GM19467 (cell line): ENCODE data around the gene PABPC1L2A.
"Not testable (repeated sequence)": the region's sequence is repeated elsewhere in the genome, so short reads cannot be mapped to it uniquely, and the experiment has no call there.

Experiments used
- ATAC-seq: cut with Tn5 transposase; IDR thresholded peaks from one replicate; pipeline ENCODE4 v1.9.1; 2021; ENCODE audit warnings: mild to moderate bottlenecking, moderate library complexity; ENCODE audit not compliant: unreplicated experiment

PABPC1L2A gene

DNA sequence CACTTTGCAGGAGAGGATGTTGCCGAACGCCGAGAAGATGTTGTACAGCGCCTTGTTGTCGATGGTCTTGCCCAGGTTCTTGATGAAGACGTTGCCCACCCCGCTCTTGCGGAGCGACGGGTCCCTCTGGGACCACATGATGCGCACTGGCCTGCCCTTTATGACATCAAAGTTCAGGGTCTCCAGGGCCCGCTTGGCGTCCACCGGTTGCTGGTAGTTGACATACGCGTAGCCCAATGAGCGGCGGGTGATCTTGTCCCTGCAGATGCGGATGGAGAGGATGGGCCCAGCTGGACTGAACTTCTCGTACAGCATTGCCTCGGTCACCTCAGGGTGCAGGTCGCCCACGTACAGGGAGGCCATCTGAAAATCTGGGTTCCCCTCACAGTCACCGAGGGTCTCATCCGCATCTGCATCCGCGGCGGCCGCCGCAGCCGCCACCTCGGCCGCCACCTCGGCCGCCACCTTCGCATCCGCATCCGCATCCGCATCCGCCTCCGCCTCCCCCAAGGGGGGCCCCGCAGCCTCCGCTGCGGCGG lies at the start of gene PABPC1L2A:
TSS of gene PABPC1L2A (minus strand) at position 489 of the 539 bp plus-strand sequence. CDS start at position 363, 126 bp downstream.
- ATAC-seq = not testable (repeated sequence)

DNA sequence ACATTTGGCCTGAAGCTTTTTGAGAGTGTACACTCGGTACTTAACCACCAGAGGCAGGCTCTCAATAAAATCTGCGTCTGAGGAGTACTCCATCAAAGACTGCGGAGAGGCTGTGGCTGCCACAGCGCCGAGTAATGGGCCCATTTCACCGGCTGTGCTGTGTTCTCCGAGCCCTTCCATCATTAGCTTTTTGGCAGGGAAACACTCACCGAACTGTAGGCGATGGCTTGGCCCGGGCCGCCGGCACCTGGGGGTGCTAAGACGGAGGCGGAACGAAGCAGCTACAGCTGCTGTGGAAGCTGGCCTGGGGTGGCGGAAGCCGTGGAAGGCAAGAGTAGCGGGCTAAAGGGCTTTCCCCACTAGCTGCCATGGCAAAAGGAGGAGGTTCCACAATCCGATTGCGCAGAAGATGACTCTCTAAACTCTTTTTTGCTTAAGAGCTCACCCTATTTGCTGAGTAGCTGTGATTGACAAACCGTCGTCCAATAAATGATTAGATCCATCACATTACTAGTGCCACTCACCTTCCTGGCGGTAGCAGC lies 48.5 kb upstream of the PABPC1L2A start:
- no peak for ATAC-seq

DNA sequence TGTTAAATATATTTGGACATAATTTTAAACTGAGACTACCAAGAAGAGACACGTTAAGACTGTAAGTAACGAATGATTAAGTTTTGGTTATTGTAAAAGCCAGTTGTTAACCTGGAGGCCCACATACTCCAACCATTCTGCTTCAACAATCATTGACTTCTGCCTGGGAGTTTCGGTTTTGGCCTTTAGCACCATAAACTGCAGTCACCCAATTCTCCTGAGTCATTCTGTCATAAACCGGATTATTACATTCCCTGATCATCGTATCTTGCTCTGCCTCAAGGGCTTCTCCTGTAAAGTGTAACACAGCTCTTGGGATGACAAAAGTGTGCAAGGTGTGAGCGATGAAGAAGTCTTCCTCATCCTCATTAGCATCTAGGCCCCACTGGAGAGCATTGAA lies 46.9 kb upstream of the PABPC1L2A start:
- no peak for ATAC-seq

DNA sequence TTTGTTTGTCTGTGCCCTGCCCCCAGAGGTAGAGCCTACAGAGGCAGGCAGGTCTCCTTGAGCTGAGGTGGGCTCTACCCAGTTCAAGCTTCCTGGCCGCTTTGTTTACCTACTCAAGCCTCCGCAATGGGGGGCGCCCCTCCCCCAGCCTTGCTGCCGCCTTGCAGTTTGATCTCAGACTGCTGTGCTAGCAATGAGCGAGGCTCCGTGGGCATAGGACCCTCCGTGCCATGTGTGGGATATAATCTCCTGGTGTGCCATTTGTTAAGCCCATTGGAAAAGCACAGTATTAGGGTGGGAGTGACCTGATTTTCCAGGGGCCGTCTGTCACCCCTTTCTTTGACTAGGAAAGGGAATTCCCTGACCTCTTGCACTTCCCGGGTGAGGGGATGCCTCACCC lies 20.2 kb upstream of the PABPC1L2A start:
- not testable (repeated sequence) for ATAC-seq

DNA sequence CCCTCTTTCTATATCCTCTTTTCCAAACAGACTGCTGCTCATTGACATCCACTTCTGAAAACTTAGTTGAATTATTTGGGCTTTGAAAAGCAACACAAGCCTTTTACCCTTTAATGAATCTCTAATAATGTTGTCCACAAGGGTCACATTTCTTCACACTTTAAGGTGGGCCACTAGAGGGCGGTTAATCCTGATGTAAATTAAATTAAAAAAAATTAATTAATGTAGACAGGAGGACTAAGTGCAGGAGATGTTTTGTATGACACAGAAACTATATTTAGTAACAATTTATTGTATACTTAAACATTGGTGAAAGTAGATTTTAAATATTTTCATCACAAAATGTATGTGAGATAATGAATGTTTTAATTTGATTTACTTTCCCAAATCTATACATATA lies 7.5 kb upstream of the PABPC1L2A start:
- ATAC-seq = not testable (repeated sequence)

DNA sequence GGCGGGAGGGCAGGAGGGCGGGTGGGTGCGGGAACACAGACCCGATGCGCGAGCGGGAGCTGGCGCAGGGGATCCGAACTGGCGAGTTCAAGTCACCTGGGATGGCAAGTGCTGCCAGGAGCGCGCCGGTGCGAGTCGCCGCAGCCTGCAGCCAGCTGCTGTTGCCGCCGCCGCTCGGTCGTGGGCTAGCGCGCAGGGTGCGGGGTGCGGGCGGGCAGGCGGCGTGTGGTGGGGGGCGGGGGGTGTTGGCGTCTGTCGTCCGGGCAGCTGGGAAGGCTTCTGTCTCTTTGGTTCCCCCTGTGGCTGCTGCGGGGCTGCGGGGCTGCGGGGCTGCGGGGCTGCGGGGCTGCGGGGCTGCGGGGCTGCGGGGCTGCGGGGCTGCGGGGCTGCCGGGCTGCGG lies 572 bp upstream of the PABPC1L2A start:
- ATAC-seq = not testable (repeated sequence)

DNA sequence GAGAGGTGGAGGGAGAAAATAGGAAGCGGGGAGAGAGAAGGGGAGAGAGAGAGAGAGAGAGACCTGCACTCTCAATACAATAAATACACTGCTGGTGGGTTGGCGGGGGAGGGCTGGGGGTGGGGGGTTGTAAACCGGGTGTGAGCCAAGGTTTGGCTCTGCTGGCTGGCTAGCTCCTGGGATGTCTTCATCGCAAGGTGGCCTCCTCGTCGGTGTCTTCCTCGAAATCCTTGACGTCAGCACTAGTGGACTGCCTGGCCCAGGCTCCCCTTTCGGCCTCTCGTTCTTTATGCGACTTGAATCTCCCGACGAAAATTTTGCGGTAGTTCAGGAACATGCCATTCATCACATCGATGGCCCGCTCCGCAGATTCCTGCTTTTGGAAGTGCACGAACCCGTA lies 715 bp downstream of the PABPC1L2A start:
- ATAC-seq = not testable (repeated sequence)

DNA sequence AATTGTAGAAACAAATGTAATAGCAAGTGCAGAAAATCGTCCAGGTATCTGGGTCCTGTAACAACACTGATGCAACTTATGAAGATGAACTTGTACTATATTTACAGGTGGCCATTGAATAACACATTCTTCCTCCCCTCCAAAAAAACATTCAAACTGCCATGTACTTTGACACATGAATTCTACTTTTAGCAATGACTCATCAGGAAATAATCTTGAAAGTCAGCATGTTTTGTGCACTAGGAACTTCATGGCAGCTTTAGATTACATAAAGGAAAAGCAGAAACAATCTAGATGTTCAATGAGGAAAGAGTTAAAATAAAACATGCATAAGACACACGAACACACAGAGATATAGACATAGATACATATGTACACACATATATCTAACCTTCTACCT lies 2.5 kb downstream of the PABPC1L2A start:
- ATAC-seq = no peak

DNA sequence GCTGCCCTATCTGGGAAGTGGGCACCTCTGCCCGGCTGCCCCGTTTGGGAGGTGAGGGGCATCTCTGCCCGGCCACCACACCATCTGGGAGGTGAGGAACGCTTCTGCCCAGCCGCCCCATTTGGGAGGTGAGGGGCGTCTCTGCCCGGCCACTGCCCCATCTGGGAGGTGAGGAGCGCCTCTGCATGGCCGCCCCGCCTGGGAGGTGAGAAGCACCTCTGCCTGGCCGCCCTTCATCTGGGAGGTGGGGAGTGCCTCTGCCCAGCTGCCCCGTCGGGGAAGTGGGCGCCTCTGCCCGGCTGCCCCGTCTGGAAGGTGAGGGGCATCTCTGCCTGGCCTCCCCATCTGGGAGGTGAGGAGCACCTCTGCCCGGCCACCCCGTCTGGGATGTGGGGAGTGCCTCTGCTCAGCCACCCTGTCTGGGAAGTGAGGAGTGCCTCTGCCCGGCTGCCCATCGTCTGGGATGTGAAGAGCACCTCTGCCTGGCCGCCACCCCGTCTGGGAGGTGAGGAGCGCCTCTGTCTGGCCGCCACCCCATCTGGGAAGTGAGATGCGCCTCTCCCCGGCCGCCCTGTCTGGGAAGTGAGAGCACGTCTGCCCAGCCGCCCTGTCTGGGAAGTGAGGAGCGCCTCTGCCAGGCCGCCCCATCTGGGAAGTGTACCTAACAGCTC lies 9.8 kb downstream of the PABPC1L2A start:
- no peak for ATAC-seq

DNA sequence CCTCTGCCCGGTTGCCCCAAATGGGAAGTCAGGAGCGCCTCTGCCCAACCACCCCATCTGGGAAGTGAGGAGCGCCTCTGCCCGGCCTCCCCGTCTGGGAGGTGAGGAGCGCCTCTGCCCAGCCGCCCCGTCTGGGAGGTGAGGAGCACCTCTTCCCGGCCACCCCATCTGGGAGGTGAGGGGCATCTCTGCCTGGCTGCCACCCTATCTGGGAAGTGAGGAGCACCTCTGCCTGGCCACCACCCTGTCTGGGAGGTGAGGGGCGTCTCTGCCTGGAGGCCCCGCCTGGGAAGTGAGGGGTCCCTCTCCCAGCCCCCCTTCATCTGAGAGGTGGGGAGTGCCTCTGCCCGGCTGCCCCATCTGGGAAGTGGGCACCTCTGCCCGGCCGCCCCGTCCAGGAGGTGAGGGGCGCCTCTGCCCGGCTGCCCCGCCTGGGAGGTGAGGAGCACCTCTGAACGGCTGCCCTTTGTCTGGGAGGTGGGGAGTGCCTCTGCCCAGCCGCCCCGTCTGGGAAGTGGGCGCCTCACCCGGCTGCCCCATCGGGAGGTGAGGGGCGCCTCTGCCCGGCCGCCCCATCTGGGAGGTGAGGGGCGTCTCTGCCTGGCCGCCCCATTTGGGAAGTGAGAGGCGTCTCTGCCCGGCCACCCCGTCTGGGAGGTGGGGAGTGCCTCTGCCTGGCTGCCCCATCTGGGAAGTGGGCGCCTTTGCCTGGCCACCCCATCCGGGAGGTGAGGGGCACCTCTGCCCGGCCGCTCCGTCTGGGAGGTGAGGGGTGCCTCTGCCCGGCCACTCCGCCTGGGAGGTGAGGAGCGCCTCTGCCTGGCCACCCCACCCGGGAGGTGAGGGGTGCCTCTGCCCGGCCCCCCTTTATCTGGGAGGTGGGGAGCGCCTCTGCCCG lies 10.6 kb downstream of the PABPC1L2A start:
- no peak for ATAC-seq

DNA sequence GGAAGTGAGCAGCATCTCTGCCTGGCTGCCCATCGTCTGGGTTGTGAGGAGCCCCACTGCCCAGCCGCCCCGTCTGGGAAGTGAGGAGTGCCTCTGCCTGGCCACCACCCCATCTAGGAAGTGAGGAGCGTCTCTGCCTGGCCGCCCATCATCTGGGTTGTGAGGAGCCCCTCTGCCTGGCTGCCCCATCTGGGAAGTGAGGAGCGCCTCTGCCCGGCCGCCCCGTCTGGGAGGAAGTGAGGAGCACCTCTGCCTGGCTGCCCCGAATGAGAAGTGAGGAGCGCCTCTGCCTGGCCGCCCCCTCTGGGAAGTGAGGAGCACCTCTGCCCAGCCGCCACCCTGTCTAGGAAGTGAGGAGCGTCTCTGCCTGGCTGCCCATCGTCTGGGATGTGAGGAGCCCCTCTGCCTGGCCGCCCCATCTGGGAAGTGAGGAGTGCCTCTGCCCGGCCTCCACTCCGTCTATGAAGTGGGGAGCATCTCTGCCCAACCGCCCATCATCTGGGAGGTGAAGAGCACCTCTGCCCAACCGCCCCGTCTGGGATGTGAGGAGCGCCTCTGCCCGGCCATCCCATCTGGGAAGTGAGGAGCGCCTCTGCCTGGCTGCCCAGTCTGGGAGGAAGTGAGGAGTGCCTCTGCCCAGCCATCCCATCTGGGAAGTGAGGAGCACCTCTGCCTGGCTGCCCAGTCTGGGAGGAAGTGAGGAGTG lies 11.4 kb downstream of the PABPC1L2A start:
- not testable (repeated sequence) for ATAC-seq

DNA sequence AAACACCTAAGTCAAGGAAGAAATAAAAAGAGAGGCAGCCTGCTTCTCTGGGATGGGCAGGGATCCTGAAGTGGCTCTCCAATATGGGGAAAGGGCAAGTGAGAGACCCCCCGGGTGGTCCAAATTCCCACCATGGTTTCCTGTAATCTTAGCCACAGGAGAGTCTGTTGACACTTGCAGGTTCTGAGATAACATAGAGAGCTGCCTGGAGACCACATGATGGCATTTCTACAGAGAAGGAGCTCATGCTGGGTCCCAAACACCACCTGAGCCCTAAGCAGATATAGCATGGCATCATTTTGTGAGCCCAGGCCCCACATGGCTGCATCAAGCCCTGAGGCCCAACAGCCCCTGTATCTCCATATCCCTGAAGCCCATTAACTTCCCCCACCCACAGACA lies 50.4 kb downstream of the PABPC1L2A start:
- no peak for ATAC-seq
